NT2/D1 (cell line): Measurements from ENCODE around the gene RAPGEF4.

Experiments used
- SUZ12 ChIP-seq: IDR thresholded peaks from 2 replicates; pipeline ENCODE4 v1.6.1; 2011; ENCODE audit not compliant: insufficient read length, insufficient read depth; ENCODE audit errors: extremely low read depth
- YY1 ChIP-seq: IDR thresholded peaks from 2 replicates; pipeline ENCODE4 v1.6.1; 2011; ENCODE audit not compliant: insufficient read length, insufficient read depth
- ZNF274 ChIP-seq: IDR thresholded peaks from 2 replicates; pipeline ENCODE4 v1.6.1; 2011; ENCODE audit warnings: mild to moderate bottlenecking, low read depth, low read length

DNA sequence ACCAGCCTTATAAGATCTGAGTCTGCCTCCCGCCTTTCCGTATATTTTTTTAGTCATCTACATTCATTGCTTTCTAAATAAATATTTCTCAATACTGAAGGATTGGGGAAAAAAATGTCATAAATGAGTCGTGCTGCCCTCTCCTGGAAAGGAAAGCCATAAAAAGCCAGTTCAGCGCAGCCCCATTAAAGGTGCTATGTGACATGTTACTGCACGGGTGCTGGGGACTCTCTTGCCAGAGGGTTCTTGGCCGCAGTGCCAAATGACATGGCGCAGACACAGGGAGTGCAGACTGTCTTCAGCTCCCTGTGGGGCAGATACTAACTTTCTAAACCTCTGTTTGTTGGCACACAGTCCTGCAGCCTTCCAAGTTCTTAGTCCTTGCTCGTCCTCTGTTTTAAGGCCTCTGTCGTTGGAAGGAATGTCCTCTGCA lies 286.3 kb downstream of the RAPGEF4 start:
- TF ChIP-seq YY1 = no peak
- TF ChIP-seq ZNF274 = no peak
- no peak for TF ChIP-seq SUZ12
